Suprapubic skin (tissue), 4 donors: ENCODE measurements around the gene NPHP1.

Experiments
- EP300 ChIP-seq: sonication (generic); formaldehyde crosslinking; IDR thresholded peaks from one replicate; pipeline ENCODE4 v1.6.1; 2017; ENCODE audit warnings: antibody characterized with exemption
- POLR2A ChIP-seq, 2 donors: fragments of 450-650 bp; IDR thresholded peaks; one replicate each; pipeline ENCODE4 v1.6.1; 2017; ENCODE audit warnings: antibody characterized with exemption in 2 of 2, mild to moderate bottlenecking in 2 of 2, moderate library complexity in 2 of 2
- POLR2AphosphoS5 ChIP-seq, 3 donors: sonication (generic); formaldehyde crosslinking; IDR thresholded peaks; one replicate each; pipeline ENCODE4 v1.6.1; 2017; ENCODE audit warnings: antibody characterized with exemption in 3 of 3
- TF ChIP-seq, protein P1 (sequence below), 2 donors: fragments of 200-600 bp in 1 of 2; fragments of 450-650 bp in 1 of 2; sonication (generic) in 1 of 2; IDR thresholded peaks; one replicate each; pipeline ENCODE4 v1.5.1; 2016 to 2019; ENCODE audit warnings: antibody characterized with exemption in 2 of 2, mild to moderate bottlenecking in 1 of 2, moderate library complexity in 1 of 2

DNA sequence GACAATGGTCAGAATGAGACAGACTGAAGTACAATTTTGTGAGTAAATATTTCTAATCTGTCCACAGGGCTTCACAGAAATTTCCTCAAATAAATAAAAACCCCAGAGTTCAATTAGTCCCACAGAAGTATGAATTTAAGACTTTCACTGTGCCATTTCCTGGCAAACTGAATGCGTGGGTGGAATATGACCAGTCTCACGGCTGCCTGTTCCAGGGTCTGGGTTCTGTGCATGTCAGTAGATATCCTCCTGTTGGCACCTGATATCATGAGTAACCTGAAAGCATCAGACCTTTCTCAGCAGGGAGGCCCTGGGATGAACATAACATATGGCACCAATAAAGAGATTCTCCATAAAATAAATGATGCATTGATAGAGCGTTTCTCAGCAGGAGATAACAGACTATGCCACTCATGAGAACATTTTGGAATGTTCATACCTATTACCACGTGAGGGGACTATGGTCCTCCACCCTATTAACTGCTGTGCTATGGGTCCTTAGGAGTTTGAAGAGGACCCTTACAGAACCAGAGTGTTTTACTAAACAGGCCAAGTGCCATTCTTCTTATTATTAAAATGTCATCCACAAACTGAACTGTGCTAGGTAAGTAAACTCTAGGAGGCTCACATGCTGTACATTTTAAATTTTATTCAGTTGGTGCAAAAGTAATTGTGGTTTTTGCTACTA lies 78.6 kb downstream of the NPHP1 start:
- TF ChIP-seq, protein P1, sequence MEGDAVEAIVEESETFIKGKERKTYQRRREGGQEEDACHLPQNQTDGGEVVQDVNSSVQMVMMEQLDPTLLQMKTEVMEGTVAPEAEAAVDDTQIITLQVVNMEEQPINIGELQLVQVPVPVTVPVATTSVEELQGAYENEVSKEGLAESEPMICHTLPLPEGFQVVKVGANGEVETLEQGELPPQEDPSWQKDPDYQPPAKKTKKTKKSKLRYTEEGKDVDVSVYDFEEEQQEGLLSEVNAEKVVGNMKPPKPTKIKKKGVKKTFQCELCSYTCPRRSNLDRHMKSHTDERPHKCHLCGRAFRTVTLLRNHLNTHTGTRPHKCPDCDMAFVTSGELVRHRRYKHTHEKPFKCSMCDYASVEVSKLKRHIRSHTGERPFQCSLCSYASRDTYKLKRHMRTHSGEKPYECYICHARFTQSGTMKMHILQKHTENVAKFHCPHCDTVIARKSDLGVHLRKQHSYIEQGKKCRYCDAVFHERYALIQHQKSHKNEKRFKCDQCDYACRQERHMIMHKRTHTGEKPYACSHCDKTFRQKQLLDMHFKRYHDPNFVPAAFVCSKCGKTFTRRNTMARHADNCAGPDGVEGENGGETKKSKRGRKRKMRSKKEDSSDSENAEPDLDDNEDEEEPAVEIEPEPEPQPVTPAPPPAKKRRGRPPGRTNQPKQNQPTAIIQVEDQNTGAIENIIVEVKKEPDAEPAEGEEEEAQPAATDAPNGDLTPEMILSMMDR (IDR thresholded peaks at IDR 0.05) = no peak
- TF ChIP-seq POLR2A (IDR thresholded peaks at IDR 0.05) (no peak), EP300 (no peak), POLR2AphosphoS5 (IDR thresholded peaks at IDR 0.05) (no peak)
